Measurements from ENCODE around the gene BCL2L14. TPM values are rescaled to one million over a fixed set of nuclear protein-coding genes. Genes with fewer than 3 reads are reported as not detected.

BCL2L14 gene
- polyA plus RNA-seq, 2 of the 4 experiments (the other 2 are of a cell fraction) = 0.06 TPM; not detected in 1

- TF ChIP-seq CTCF (IDR thresholded peaks at IDR 0.05) = no peak
- no peak for TF ChIP-seq MYC (IDR thresholded peaks at IDR 0.05; ENCODE audit: borderline replicate concordance, low read length)
- TF ChIP-seq POLR2AphosphoS2 (conservative IDR thresholded peaks at IDR 0.05; ENCODE audit: low read length) = no peak
- TF ChIP-seq NFE2L2 (conservative IDR thresholded peaks at IDR 0.05; ENCODE audit: low read length) = no peak
- no peak for TF ChIP-seq RCOR1 (IDR thresholded peaks at IDR 0.05; ENCODE audit: low read depth, low read length)
Measured at GRCh38 chr12:12126551-12126950, 55.8 kb downstream of the BCL2L14 start (continued).

- ATAC-seq (no peak), FAIRE-seq (no peak), DNase-seq (ENCODE audit: low read depth in 1 of 2, low spot score in 1 of 2) (no peak)
- Histone ChIP-seq H3K9me3 (no peaks in the 10 kb centered on the region), H3K4me2 (no peak overlapping the region), H3K4me3 (no peak overlapping the region), H3K27ac (no peak overlapping the region), H3K4me1 (no peaks in the 10 kb centered on the region)
- TF ChIP-seq MAZ (IDR thresholded peaks at IDR 0.05; ENCODE audit: borderline replicate concordance, low read depth, low read length) = no peak
- TF ChIP-seq ELK1 (IDR thresholded peaks at IDR 0.05; ENCODE audit: low read depth, low read length) = no peak
- no peak for TF ChIP-seq PHF8 (IDR thresholded peaks at IDR 0.05; ENCODE audit: borderline replicate concordance, low read depth)
- TF ChIP-seq NPAS2 (CRISPR knock-in tag; IDR thresholded peaks at IDR 0.05; ENCODE audit: borderline replicate concordance) = no peak
- TF ChIP-seq SMC3 (IDR thresholded peaks at IDR 0.05) = no peak
- no peak for TF ChIP-seq GATA3 (IDR thresholded peaks at IDR 0.05; ENCODE audit: borderline replicate concordance)
- TF ChIP-seq ZFP36 (IDR thresholded peaks at IDR 0.05; ENCODE audit: borderline replicate concordance, partially characterized antibody) = no peak
- no peak for TF ChIP-seq RARB (CRISPR knock-in tag; IDR thresholded peaks at IDR 0.05)
- no peak for TF ChIP-seq HEYL (CRISPR knock-in tag; IDR thresholded peaks at IDR 0.05)
- TF ChIP-seq FOSL2 (IDR thresholded peaks at IDR 0.05) = no peak
- TF ChIP-seq FOSL2 (CRISPR knock-in tag; IDR thresholded peaks at IDR 0.05) = no peak
- no peak for TF ChIP-seq CHD4 (IDR thresholded peaks at IDR 0.05; ENCODE audit: borderline replicate concordance)
- no peak for TF ChIP-seq ZSCAN20 (CRISPR knock-in tag; IDR thresholded peaks at IDR 0.05)
- TF ChIP-seq HOXB13 (CRISPR knock-in tag; IDR thresholded peaks at IDR 0.05; ENCODE audit: low read depth) = no peak
- no peak for TF ChIP-seq NFE2L2 (conservative IDR thresholded peaks at IDR 0.05; ENCODE audit: low read length)
- TF ChIP-seq KDM5A (IDR thresholded peaks at IDR 0.05) = no peak
- no peak for TF ChIP-seq RAD21 (conservative IDR thresholded peaks at IDR 0.05 in 1 of 2, IDR thresholded peaks at IDR 0.05 in 1 of 2)
- no peak for TF ChIP-seq MAFK (IDR thresholded peaks at IDR 0.05; ENCODE audit: partially characterized antibody)
- no peak for TF ChIP-seq BCL3 (IDR thresholded peaks at IDR 0.05)
- CTCF ChIA-PET = interaction anchor here (0.6 to 1.5 kb wide), 3 partner anchors 10 to 136 kb away, joined by 3 to 9 read pairs (median 3); no protein-coding TSS in a partner anchor
- POLR2A ChIA-PET = interaction anchor here (0.7 kb wide), 1 partner anchor 89 kb away, joined by 3 read pairs; no protein-coding TSS in a partner anchor
- WGBS (ENCODE audit: missing lambda C conversion rate) = 89% methylated on average over 2 of the region's 2 CpGs
Measured at GRCh38 chr12:12127304-12127703, 56.6 kb downstream of the BCL2L14 start.
